Measurements from ENCODE around the gene ARIH1. TPM values are rescaled to one million over a fixed set of nuclear protein-coding genes. Genes with fewer than 3 reads are reported as not detected.
"Not testable (repeated sequence)": the region's sequence is repeated elsewhere in the genome, so short reads cannot be mapped to it uniquely, and the experiment has no call there.

ARIH1 gene, protein sequence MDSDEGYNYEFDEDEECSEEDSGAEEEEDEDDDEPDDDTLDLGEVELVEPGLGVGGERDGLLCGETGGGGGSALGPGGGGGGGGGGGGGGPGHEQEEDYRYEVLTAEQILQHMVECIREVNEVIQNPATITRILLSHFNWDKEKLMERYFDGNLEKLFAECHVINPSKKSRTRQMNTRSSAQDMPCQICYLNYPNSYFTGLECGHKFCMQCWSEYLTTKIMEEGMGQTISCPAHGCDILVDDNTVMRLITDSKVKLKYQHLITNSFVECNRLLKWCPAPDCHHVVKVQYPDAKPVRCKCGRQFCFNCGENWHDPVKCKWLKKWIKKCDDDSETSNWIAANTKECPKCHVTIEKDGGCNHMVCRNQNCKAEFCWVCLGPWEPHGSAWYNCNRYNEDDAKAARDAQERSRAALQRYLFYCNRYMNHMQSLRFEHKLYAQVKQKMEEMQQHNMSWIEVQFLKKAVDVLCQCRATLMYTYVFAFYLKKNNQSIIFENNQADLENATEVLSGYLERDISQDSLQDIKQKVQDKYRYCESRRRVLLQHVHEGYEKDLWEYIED
- total RNA-seq (2014; rRNA removed; shearing (Covaris generic)): 58.6 and 64.8 TPM in 2 replicates

DNA sequence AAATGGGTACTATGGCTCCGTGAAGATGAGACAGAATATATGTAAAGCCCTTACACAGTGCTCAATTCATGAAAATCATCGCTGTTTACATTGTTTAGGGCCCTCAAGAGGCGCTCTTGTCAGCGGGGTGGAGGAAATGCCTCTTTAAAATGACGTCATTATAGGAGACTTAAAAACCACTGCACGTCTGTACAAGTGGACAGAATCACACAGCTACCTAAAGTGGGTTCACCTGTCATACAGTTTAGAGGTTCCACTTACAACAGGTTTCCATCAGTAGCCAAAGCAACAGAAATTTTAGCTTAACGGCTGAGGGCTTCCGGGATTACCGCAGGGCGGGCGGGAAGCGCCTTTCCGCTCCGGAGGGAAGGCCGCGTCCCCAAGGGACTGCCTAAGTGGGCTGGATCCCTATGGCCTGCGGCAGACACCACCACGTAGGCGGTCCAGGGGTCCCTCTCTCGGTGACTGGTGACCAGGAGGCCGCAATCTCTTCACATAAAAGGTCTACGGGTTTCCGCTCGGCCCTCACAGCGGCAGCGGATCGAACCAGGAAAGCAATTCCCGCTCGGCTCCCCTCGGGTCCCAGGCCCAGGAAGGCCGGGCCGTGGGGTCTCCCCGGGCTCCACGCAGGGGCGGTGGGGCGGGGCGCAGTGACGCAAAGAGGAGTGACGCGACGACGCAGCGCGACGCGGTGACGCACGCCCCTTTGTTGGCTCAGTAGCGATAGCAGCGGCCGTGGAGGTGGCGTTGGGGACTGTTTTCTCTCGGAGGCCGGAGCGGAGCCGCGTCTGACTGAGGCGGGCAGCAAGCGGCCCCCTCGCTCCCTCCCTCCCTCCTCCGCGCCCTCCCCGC lies at the start of gene ARIH1:
TSS of gene ARIH1 (plus strand) at position 717 of the 852 bp plus-strand sequence. CDS start 310 bp downstream, outside the sequence.
- no peaks in the 10 kb centered on the region for H3K27me3 ChIP-seq
- H3K27ac ChIP-seq: peak within 1 kb of the TSS; percentile 100
- H3K4me1 ChIP-seq: peaks cover 3% of the 10 kb centered on the region; the same call in 1 of the 2 replicates
- no peaks in the 10 kb centered on the region for H3K9me3 ChIP-seq (replicated peaks)
- peak within 1 kb of the TSS; percentile 90 for H3K4me3 ChIP-seq
- H3K36me3 ChIP-seq: peaks cover 15% of the 10 kb centered on the region; the same call in 1 of the 2 replicates
- DNase-seq: peak; percentile 97

DNA sequence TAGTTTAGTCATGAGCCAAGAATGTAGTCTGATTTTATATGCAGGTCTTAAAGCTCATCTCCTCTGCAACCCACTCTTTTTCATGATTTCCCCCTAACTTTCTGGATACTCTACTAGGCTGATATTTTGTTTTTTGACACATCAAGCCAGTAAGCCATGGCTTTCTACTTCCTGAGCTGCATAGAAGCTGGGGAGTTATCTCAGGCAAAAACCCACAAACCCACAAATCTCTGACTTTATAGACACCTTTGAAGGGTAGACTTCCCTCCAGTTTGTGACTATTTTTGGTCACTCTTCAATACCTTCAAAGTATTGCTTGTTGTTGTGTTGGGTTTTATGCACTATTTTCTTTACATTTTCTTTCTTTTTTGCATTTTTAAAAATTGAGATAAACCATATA lies 47.4 kb upstream of the ARIH1 start:
- no peak overlapping the region for H3K27ac ChIP-seq
- H3K4me3 ChIP-seq: no peak overlapping the region
- no peak for DNase-seq
- no peaks in the 10 kb centered on the region for H3K4me1 ChIP-seq
- no peaks in the 10 kb centered on the region for H3K36me3 ChIP-seq
- H3K9me3 ChIP-seq (replicated peaks): peaks cover 4% of the 10 kb centered on the region; the same call in 1 of the 2 replicates
- no peaks in the 10 kb centered on the region for H3K27me3 ChIP-seq

DNA sequence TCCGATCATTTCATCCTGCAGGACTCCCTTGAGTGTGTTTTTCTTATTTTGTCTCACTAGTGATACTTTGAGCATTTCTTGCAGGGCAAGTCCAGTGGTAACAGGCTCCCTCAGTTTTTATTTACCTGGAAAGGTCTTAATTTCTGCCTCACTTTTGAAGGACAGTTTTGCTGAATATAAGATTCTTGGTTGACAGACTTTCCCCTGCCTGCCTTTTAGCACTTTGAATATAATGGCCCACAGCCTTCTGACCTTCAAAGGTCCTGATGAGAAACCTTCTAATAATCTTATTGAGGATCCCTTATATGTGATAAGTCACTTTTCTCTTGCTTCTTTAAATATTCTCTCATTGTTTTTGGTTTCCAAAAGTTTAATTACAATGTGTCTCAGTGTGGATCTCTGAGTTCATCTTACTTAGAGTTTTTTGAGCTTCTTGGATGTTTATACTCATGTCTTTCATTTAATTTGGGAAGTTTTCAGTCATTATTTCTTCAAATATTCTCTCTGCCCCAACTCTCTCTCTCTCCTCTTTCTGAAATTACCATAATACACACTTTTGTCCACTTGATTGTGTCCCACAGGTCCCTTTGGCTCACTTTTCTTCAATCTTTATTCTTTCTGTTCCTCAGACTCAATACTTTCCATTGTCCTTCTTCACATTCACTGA lies 36.3 kb upstream of the ARIH1 start:
- H3K4me3 ChIP-seq: no peak overlapping the region
- no peak for DNase-seq
- H3K27me3 ChIP-seq: no peaks in the 10 kb centered on the region
- no peaks in the 10 kb centered on the region for H3K36me3 ChIP-seq
- 0 out of 2 replicates have a peak, but pooled peaks cover 2% of the 10 kb centered on the region for H3K9me3 ChIP-seq (replicated peaks)
- H3K27ac ChIP-seq: no peak overlapping the region
- H3K4me1 ChIP-seq: peaks cover 2% of the 10 kb centered on the region; the same call in 1 of the 2 replicates

DNA sequence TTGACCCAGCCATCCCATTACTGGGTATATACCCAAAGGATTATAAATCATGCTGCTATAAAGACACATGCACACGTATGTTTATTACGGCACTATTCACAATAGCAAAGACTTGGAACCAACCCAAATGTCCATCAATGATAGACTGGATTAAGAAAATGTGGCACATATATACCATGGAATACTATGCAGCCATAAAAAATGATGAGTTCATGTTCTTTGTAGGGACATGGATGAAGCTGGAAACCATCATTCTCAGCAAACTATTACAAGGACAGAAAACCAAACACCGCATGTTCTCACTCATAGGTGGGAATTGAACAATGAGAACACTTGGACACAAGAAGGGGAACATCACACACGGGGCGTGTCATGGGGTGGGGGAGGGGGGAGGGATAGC lies 31.3 kb upstream of the ARIH1 start:
- not testable (repeated sequence) for H3K9me3 ChIP-seq (replicated peaks); DNase-seq; H3K27me3 ChIP-seq; H3K36me3 ChIP-seq; H3K27ac ChIP-seq; H3K4me1 ChIP-seq; H3K4me3 ChIP-seq

DNA sequence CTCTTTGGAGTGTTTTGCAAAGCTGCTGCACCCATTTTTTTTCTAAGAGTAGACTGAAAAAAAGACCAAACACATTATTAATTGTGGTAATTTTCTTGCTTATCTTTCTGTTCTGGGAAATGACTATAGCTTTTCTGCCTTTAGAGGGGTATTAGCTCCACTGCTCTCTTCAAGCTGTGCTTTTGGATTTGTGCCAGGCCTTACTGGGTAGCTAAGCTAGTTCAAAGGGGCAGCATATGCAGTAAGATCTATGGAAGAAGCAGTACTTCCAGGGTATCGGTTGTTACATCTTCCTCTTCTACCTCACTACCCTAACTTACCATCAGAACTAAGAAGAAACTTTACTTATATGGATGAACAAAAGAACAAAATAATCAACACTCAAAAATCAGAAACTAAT lies 28.7 kb upstream of the ARIH1 start:
- H3K27ac ChIP-seq: no peak overlapping the region
- DNase-seq: peak; percentile 14 to 37
- H3K4me1 ChIP-seq: no peaks in the 10 kb centered on the region; the same call in 1 of the 2 replicates
- H3K36me3 ChIP-seq: no peaks in the 10 kb centered on the region
- no peak overlapping the region for H3K4me3 ChIP-seq
- no peaks in the 10 kb centered on the region for H3K9me3 ChIP-seq (replicated peaks)
- no peaks in the 10 kb centered on the region for H3K27me3 ChIP-seq

DNA sequence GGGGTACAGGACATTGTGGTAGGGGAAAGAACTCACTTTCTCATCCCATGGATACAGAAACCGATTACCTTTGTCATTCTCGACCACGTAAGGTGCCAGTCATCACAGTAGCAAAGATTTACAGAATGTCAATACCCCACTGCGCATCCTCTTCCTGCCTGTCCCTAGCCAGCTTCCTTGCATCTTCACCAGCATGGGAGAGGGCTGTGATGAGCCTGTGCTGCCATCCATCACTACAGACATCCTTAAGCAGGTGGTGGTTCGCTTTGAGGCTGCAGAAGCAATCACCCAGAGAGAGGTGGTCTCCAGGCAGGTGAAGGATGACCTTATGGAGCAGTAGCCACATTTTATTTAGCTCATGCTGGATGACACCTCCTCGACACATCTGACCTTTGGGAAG lies 23.3 kb upstream of the ARIH1 start:
- no peaks in the 10 kb centered on the region for H3K4me1 ChIP-seq
- no peaks in the 10 kb centered on the region for H3K27me3 ChIP-seq
- no peak for DNase-seq
- no peaks in the 10 kb centered on the region for H3K9me3 ChIP-seq (replicated peaks)
- no peak overlapping the region for H3K4me3 ChIP-seq
- no peaks in the 10 kb centered on the region for H3K36me3 ChIP-seq
- H3K27ac ChIP-seq: no peak overlapping the region

DNA sequence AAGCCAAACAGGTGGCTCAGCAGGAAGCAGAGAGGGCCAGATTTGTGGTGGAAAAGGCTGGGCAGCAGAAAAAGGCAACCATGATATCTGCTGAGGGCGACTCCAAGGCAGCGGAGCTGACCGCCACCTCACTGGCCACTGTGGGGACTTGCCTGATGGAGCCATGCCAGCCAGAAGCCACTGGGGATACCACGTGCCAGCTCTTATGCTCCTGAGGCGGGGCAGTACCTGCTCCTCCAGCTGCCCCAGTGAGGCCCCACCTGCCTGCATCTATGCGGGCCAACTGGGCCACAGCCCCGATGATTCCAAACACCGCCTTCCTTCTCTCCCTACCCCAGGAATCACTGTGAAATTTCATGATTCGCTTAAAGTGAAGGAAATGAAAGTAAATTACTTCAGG lies 22.9 kb upstream of the ARIH1 start:
- DNase-seq: no peak
- H3K27ac ChIP-seq: no peak overlapping the region
- no peaks in the 10 kb centered on the region for H3K4me1 ChIP-seq
- no peak overlapping the region for H3K4me3 ChIP-seq
- H3K27me3 ChIP-seq: no peaks in the 10 kb centered on the region
- H3K36me3 ChIP-seq: no peaks in the 10 kb centered on the region
- H3K9me3 ChIP-seq (replicated peaks): no peaks in the 10 kb centered on the region

DNA sequence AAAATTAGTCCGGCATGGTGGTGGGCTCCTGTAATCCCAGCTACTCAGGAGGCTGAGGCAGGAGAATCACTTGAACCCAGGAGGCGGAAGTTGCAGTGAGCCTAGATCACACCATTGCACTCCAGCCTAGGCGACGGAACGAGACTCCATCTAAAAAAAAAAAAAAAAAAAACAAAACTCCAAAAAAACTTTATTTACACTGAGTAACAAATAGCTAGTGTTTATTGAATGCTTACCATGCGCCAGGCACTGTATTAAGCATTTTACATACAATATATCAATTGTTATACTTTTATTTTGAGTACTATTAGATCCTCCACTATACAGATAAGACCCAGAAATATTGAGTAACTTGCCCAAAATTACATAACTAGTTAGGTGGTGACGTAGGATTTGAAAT lies 17.4 kb upstream of the ARIH1 start:
- no peak overlapping the region for H3K4me3 ChIP-seq
- no peak for DNase-seq
- no peak overlapping the region for H3K27ac ChIP-seq
- H3K9me3 ChIP-seq (replicated peaks): no peaks in the 10 kb centered on the region; the same call in 1 of the 2 replicates
- H3K36me3 ChIP-seq: no peaks in the 10 kb centered on the region
- no peaks in the 10 kb centered on the region for H3K4me1 ChIP-seq
- H3K27me3 ChIP-seq: no peaks in the 10 kb centered on the region

DNA sequence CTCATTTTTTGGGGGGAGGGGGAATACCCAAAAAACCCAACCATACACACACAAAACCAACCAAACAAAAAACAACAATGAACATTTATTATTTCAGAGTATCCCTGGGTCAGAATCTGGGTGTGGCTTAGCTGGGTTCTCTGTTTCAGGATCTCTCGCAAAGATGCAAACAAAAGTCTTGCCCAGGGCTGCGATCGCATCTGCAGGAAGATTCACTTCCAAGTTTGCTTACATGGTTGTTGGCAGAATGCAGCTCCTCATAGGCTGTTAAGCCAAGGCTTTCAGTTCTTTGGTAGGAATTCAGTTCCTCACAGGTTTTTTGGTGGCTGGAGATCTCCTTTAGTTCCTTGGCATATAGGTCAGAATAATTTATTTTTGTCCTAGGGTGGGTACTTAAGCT lies 13.7 kb upstream of the ARIH1 start:
- H3K36me3 ChIP-seq: no peaks in the 10 kb centered on the region
- H3K4me1 ChIP-seq: no peaks in the 10 kb centered on the region
- no peak overlapping the region for H3K4me3 ChIP-seq
- H3K27ac ChIP-seq: no peak overlapping the region
- no peak for DNase-seq
- H3K27me3 ChIP-seq: no peaks in the 10 kb centered on the region
- H3K9me3 ChIP-seq (replicated peaks): no peaks in the 10 kb centered on the region; the same call in 1 of the 2 replicates

DNA sequence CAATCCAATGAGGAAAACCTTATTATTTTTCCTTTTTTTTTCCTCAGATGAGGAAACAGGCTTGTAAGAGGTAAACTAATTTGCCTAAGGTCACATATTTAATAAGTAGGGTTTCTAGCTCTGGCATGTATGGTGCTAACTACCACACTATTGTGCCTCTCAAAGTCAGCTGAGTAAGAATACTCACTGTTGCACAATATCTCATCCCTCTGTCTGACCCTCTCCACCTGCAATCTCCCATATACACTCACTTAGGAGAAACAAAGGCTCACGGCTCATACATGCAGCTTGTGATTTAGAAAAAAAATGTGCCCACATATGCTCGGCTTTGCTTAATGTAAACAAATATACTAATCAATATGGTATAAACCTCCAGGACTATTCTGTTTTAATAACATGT lies 10.4 kb upstream of the ARIH1 start:
- H3K4me1 ChIP-seq: no peaks in the 10 kb centered on the region
- H3K27ac ChIP-seq: no peak overlapping the region
- H3K27me3 ChIP-seq: no peaks in the 10 kb centered on the region
- H3K36me3 ChIP-seq: no peaks in the 10 kb centered on the region
- no peaks in the 10 kb centered on the region; the same call in 1 of the 2 replicates for H3K9me3 ChIP-seq (replicated peaks)
- no peak overlapping the region for H3K4me3 ChIP-seq
- DNase-seq: no peak

DNA sequence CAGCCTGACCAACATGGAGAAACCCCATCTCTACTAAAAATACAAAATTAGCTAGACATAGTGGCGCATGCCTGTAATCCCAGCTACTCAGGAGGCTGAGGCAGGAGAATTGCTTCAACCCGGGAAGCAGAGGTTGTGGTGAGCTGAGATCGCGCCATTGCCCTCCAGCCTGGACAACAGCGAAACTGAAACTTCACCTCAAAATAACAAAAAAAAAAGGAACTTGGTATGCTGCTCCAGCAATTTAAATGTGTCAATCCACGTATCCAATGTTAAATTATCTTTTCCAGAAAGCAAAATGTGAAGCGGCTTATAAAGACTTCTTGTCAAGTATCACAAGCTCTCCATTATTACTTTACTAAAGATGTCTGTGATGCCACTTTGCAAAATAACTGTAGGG lies 9.9 kb upstream of the ARIH1 start:
- Histone ChIP-seq H3K27ac (no peak overlapping the region), H3K4me3 (no peak overlapping the region), H3K9me3 (replicated peaks) (no peaks in the 10 kb centered on the region; the same call in 1 of the 2 replicates), H3K27me3 (no peaks in the 10 kb centered on the region), H3K4me1 (no peaks in the 10 kb centered on the region), H3K36me3 (no peaks in the 10 kb centered on the region)
- DNase-seq: no peak

DNA sequence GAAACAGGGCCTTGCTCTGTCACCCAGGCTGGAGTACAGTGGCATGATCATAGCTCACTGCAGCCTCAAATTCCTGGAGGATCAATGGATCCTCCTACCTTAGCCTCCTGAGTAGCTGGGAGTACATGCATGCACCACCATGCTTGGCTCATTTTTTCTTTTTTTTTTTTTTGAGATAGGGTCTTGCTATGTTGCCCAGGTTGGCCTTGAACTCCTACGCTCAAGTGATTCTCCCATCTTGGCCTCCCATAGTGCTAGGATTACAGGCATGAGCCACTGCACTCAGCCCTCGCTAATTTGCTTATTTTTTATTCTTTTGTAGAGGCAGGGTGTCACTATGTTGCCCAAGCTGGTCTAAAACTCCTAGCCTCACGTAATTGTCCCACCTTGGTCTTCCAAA lies 6.0 kb upstream of the ARIH1 start:
- Histone ChIP-seq H3K27me3 (no peaks in the 10 kb centered on the region), H3K36me3 (no peaks in the 10 kb centered on the region), H3K9me3 (replicated peaks) (no peaks in the 10 kb centered on the region), H3K4me1 (peaks cover 3% of the 10 kb centered on the region; the same call in 1 of the 2 replicates), H3K27ac (no peak overlapping the region), H3K4me3 (no peak overlapping the region)
- no peak for DNase-seq

DNA sequence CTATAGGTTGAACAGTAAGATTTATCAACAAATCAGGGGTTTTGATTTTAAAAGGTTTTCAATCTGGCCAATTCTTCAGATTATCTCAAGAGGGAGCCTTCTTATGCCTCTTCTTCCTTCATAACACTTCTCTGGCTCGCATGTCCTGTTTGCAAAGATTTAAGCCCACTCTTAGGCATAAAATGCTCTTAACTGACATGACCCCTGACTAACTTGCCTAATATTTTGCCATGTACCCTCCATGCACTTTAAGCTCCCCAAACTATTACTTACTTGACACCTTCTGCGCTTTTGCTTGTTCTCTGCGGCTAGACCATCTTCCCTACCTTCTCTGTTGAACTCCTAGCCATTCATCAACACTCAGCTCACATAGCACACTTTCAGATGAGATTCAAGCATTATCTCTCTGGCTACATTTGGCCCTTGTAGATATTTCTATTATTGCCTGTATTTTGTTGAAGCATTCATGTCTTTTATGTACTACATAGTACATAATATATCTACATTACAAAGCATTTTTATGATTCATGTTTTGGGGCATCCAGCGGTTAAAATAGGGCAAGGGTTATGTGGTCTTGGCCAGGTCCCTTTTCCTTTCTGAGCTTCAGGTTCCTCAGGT lies 1.0 kb upstream of the ARIH1 start:
- Histone ChIP-seq H3K4me1 (peaks cover 3% of the 10 kb centered on the region; the same call in 1 of the 2 replicates), H3K27me3 (no peaks in the 10 kb centered on the region), H3K4me3 (peak overlapping the region; percentile 90), H3K36me3 (peaks cover 12% of the 10 kb centered on the region; the same call in 1 of the 2 replicates), H3K9me3 (replicated peaks) (no peaks in the 10 kb centered on the region), H3K27ac (peak overlapping the region; percentile 100)
- DNase-seq: no peak

DNA sequence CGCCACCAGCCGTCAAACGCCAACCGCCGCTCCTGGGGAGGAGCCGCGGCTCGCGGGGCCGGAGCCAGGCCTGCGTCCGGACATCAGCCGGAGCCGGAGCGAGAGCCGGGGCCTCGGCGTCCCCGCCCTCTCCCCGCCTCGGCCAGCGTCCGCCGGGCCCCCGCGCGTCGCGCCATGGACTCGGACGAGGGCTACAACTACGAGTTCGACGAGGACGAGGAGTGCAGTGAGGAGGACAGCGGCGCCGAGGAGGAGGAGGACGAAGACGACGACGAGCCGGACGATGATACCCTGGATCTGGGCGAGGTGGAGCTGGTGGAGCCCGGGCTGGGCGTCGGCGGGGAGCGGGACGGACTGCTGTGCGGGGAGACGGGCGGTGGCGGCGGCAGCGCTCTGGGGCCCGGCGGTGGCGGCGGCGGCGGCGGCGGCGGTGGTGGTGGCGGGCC lies 359 bp downstream of the ARIH1 start:
- Histone ChIP-seq H3K27me3 (no peaks in the 10 kb centered on the region), H3K9me3 (replicated peaks) (no peaks in the 10 kb centered on the region), H3K27ac (peak overlapping the region; percentile 100), H3K4me1 (peaks cover 3% of the 10 kb centered on the region; the same call in 1 of the 2 replicates), H3K4me3 (peak overlapping the region; percentile 90), H3K36me3 (peaks cover 19% of the 10 kb centered on the region; the same call in 1 of the 2 replicates)
- DNase-seq: no peak
